HG02571 (cell line): ENCODE data around the gene MIER2.
"Not testable (repeated sequence)": the region's sequence is repeated elsewhere in the genome, so short reads cannot be mapped to it uniquely, and the experiment has no call there.

ENCODE experiments used
- ATAC-seq: cut with Tn5 transposase; IDR thresholded peaks from one replicate; pipeline ENCODE4 v1.9.1; 2021; ENCODE audit warnings: mild to moderate bottlenecking, moderate library complexity; ENCODE audit not compliant: unreplicated experiment

MIER2 gene

DNA sequence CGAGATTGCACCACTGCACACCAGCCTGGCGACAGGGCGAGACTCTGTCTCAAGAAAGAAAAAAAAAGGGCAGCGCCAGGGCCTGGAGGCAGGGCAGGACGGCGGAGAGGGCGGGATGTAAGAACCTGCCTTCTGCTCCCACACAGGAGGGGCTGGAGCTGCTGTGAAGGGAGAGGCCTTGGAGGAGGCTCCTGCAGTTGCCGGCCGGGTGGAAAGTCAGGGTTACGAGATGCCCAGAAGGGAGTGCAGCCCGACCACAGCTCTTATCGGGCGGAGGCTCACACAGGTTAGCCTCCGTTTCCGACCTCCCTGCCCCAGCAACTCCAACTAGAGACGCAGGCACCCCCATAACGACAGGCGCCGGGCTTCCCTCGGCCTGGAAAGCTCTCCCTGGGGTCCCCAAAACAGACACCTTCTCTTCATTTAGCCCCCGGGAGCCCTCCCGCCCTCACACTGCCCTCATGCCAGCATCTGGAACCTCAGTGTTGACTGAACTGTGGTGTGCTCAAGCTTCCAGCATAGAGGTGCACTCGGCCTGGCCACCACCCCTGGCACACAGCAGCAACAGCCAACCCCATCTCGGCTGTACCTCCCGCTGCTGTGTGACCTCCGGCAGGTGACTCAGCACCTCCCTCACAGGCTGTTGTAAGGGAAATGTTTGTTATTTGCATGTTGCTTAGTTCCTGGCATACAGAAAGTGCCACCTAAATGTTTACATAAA is 54.8 kb downstream of the MIER2 start:
- ATAC-seq: no peak

DNA sequence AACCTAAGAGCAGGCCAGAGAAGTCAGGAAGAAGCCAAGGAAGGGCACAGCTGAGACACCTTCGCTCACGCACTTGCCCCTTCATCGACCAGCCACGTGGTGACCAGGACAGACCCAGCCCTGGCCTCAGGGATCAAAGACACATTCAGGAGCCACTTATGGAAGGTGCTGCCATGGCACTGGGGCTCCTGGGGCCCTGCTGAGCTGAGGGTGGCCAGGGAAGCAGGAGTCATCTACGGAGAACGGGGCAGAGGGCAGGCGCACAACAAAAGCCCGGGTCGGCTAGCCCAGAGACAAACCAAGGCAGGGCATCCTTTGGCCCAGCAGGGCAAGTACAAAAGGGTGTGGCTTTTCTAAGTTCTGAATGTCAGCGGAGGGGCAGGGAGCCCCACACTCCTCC is 55.7 kb downstream of the MIER2 start:
- no peak for ATAC-seq

DNA sequence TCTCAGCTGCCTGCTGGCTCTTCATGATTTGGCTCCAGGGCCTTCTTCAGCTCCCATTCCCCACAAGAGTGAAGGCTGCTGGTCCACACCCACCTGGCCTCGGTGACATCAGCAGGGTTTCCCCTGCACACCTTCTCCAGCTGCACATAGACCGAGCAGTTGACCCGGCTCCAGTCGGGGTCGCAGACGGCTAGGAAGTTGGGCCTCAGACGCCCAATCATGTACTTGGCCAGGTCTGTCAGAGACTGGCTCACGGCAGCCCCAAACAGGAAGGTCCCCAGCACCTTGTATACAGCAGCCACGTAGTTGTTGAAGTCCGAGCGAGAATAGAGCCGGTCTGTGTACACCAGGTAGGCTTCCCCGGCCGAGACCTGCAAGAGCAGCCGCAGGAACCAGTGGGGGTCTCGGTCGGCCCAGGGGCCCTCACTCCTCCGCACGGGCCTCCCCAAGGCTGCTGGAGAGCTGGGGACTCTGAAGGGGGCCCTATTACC is 57.2 kb downstream of the MIER2 start:
- no peak for ATAC-seq

DNA sequence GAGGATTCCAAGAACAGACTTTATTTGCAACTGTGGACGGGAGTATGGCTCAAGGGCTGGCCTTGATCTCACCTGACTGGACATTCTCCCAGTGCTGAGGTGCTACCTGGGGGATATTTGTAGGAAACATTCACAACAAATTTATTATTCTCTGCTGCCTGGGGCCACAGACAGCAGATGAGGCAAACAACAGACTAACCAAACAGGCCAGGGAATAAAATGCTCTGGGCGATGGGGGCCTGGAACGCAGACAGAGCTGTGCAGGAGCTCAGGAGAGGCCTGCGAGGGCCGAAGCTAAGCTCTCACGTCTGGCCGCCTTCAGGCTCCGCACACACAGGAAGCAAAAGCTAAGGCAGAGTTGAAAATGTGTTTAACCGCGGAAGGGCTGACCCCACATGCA is 61.2 kb downstream of the MIER2 start:
- no peak for ATAC-seq

DNA sequence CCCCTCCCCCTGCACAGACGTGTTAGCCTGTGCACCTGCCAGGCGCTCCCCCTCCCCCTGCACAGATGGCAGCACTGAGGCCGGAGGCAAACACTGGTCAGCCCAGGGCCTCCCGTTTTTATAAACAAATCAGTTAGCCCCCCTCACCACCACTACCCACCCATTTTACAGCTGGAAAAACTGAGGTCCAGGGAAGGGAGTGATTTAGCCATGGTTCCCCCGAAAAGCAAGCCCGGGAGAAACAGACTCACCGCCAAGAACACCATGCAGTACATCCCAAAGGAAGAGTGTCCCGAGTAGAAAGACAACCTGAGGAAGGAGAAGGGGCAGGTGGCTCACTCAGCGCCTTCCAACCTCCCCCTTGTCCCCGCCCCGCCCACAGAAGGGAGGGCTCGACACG is 62.1 kb downstream of the MIER2 start:
- no peak for ATAC-seq

DNA sequence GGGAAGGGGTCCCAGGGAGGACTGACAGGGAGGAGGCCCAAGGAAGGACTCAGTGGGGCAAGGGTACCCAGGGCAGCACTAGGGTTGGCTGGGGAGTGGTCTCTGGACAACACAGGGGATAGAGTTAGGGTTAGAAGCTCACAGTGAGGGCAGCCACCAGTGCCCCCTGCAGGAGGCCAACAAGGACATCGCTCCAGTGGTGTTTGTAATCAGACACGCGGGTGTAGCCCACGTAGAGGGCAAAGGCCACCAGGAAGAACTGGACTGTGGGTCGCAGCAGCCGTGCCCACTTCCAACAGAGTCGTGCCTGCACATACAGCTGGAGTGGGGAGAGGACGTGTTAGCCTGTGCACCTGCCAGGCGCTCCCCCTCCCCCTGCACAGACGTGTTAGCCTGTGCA is 62.6 kb downstream of the MIER2 start:
- no peak for ATAC-seq

DNA sequence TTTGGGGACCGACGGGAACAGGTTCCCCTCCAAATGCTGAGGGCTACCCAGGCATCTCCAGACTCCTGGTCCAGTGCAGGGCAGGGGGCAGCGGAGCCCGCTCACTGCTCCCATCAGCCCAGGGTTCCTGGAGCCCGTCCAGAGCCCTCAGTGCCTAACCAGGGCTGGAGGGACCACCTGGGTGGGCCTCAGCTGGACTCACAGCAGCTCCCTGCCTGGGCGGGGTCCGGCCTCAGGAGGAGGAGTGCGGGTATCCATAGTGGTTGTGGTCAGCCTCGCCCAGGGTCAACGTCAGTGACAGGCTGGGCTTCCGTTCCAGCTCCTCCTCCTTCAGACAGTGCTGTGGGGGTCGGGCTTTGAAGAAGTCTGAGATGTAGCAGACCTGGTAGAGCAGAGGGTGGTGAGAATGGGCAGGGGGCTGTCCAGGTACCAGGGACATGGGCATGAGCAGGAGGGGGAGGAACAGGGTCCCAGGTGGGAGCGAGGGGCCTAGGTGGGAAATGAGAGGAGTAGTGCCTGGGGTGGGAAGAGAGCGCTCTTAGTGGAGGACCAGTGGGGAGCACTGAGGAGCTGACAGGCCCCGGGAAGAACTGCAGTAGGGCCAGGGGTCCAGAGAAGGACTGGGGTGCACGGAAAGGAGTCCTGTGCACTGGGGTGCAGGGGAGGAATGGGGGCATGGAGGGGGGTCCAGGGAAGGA is 63.3 kb downstream of the MIER2 start:
- no peak for ATAC-seq

DNA sequence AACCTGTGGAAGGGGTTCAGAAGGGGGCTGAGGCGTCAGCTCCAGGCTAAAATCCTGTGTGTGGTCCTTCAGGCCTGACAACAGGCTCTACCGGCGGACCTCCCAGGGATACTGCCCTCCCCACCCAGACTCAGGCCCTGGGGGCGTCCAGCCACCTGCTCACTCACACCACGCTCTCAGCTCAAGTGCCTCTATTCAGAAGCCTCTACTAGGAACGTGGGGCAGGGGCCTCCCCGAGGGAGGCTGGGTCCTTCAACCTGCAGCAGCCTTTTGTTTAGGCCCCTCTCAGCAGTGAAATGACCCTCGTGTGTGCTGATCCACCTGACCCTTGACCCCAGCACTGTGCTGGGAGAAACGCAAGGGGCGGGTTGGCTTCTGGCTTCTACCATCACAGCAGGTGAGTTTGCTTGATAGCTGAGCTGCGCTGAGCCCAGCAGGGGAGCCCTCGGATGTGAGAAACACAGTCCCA is 64.0 kb downstream of the MIER2 start:
- ATAC-seq: no peak

DNA sequence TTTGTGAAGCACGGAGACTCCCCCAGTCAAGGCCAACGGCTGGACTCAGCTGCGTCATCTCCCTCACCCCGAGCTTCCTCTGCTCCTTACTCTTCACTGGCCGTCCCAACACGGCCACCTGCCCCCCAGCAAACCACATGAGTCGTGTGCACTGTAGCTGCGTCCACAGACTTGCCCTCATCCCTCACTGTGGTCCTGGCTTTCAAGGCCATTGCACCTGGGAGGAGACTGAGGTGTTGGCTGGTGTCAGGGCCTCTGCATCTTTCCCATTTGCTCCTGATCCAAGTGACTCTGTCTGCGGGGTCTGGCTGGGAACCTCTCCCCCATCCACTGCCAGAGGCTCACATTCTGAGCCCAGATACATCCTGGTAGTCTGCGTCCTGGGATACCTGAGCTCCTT is 64.9 kb downstream of the MIER2 start:
- ATAC-seq: no peak

DNA sequence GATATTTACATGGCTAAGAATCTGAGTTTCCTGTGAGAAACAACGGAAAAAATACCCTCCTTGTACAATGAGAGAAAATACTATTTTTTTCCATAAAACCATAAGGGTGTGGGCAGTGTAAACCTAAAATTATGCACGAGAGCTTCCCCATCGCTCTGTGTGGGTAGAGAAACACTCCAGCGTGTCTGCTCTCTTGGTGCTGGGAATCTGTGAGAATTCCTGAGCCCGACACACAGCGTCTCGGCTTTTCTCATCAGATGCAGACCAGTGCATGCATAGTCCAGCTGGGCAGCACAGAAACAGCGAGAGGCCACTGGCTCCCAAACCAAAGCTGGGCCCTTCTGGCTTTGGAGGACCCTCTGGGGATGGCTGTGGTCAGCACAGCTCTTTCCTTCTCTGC is 65.4 kb downstream of the MIER2 start:
- ATAC-seq: no peak

DNA sequence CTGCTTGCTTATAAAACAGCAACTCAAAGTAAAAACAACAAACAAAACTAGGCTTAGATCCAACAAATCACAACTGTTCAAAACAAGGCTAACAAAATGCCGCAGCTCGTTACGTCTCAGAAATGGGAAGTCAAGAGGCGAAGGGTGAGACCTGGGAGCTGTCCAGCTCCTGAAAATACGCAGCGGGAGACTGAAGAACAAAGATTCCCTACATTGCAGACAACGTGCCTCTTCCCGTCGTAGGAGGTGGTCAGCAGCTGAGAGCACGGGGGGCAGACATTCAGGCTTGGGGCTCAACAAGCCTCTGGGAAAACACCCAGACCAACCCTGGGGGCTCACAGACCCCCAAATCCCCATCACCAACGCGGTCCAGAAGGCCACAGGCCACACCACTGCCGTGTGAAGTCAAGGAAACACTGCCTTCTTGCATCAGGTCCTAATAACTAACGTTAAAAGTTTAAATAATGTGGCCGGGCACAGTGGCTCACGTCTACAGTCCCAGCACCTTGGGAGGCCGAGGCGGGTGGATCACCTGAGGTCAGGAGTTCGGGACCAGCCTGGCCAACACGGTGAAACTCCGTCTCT is 66.9 kb downstream of the MIER2 start:
- ATAC-seq: no peak

DNA sequence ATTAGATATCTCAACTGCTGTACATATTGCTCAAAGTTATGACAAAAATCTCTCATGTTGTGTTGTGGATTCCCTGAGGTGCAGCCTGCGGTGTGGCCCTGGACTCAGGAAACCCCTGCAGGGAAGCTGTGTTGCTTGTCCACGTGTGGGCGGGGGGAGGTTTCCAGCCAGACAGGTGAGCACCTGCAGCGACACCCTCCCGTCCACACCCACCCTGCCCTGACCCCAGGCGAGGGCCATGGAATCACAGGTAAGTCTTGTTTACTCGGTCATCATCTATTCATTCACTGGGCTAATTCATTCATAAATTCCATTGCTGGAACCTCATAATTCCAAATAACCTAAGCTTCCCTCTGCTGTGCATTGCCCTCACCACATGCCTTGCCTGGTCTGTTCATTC is 67.5 kb downstream of the MIER2 start:
- ATAC-seq: no peak

DNA sequence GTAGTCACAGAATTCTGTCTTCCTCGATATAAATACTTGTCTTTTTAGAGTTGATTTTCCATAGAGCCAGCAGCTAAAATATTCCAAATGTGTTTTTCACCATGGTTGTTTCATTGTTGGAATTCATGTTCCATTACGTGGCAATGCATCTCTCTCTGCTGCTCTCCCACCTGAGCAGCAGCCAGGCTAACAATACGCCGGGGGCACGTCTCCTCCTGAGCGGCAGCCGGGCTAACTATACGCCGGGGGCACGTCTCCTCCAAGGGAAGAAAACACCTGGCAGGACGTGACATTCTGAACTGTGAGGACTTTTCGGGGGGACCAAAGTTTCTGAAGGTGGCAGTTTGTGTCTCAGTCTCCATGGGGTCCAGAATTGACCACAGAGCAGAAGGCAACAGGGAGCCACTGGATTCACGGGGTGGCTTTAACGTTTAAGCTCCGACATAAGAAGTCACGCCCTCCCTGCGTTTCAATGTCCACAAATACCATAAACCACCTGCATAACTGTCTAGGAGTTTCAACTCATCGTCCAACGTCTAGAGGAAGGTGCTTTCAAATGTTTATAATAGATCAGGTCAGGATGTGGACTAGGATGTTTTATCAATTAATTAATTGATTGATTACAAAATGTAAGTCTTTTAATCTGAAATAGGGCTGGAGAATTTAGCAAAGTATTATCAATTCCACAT is 68.5 kb downstream of the MIER2 start:
- ATAC-seq: no peak

DNA sequence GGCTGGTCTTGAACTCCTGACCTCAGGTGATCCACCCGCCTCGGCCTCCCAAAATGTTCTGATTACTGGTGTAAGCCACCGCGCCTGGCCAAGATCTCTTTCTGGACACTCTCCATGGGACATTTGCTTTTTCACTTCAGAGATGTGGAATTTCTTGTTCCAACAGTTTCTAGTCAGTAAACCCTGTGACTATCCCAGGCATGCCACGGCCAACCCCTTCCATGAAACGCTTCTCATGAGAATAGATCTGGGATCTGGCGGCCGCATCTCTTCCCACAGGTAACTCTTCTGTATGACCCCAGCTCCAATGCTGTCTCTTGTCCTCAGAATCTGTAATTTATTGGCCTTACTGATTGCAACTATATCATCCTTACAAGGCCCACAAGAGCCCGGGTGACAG is 69.6 kb downstream of the MIER2 start:
- ATAC-seq: no peak

DNA sequence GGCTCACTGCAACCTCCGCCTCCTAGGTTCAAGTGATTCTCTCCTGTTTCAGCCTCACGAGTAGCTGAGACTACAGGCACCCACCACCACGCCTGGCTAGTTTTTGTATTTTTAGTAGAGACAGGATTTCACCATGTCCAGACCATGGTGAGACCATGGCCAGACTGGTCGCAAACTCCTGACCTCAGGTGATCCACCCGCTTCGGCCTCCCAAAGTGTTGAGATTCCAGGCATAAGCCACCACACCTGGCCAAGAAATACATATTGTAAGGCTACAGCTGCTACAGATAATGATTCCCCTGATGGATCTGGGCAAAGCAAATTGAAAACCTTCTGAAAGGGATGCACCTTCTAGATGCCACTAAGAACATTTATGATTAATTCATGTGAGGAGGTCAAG is 71.2 kb downstream of the MIER2 start:
- no peak for ATAC-seq

DNA sequence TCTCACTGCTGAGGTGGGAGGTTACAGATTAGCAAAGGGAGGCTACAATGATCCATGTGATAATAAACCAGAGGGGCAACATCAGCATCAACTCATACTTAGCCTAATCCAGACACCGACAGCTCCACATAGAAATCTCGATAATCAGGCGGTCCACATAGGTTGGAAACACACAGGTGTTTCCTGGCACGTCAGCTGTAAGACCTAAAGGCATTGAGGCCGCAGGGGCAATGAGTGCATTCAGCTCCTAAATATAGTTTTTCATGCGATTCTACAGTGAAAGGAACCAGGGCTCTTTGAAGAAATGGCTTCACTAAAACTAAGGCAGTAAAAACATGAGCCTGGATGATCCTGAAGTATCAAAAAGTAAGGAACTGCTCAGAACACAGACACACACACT is 72.7 kb downstream of the MIER2 start:
- no peak for ATAC-seq

DNA sequence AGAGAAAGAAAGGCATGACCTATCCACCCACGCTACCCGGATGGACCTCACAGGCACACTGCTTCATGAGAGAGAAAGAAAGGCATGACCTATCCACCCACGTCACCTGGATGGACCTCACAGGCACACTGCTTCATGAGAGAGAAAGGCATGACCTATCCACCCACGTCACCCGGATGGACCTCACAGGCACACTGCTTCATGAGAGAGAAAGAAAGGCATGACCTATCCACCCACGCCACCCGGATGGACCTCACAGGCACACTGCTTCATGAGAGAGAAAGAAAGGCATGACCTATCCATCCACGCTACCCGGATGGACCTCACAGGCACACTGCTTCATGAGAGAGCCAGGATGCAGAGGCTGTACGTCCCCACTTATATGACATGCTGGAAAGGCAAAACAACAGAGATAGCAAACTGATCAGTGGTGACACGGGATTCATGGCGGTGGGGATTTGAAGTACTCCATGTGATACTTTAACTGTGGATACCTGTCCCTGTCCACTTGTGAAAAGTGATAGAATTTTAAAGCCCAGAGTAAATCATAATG is 73.8 kb downstream of the MIER2 start:
- ATAC-seq: not testable (repeated sequence)

DNA sequence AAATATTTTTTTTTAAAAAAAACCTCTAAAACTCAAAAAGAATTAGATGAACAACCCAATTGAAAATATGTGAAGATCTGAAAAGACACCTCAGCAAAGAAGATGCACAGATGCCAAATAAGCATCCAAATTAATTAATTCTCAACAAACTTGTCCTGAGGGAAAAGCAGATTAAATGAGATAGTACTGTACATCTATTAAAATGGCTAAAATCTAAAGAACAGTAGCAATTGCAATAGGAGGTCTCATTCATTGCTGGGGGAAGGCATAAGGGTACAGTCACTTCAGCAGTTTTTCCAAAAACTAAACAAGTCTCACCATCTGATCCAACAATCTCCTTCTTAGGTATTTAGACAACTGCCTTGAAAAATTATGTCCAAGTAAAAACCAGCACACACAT is 75.4 kb downstream of the MIER2 start:
- no peak for ATAC-seq

DNA sequence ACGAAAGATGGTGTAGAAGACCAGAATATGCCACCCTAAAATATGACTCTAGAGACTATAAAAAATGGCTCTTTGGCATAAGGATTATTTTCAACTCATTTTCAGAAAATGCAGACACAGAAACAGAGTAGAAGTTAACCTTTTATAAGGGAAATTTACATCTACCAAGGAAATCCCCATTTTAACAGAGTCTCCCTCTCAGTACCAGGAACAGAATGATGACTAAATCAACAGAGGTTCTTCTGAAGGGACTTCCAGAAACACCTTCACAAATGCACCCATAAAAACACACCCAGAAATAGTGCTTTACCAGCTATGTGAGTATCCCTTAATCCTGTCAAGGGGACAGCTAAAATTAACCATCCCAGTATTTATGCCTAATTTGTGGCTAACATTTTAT is 82.5 kb downstream of the MIER2 start:
- ATAC-seq: no peak

DNA sequence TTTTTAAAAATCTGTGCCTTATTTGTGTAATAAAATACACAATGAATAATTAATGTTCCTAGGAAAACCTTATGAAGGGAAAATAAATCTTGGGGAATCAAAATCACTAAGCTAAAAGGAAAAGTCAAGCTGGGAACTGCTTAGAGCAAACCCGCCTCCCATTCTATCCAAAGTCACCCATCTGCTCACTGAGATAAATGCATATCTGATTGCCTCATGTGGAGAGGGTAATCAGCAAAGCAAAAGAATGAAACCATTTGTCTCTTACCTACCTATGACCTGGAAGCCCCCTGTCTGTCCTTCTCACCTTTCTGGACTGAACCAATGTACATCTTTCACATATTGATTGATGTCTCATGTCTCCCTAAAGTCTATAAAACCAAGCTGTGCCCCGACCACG is 87.8 kb downstream of the MIER2 start:
- not testable (repeated sequence) for ATAC-seq
